Measurements from ENCODE around the gene LRRK1.

- TF ChIP-seq CTCF (IDR thresholded peaks at IDR 0.05): no peak
- no peak for TF ChIP-seq POLR2A (IDR thresholded peaks at IDR 0.05)
Observed at GRCh38 chr15:101051291-101052030, 132.3 kb downstream of the LRRK1 start.

All from thyroid gland (tissue), 4 donors.